Thyroid gland (tissue), 4 donors: ENCODE measurements around the gene CLIC5. TPM values are rescaled to one million over a fixed set of nuclear protein-coding genes. Genes with fewer than 3 reads are reported as not detected.

Experiments
- DNase-seq, 2 donors: peaks; one replicate each; pipeline ENCODE4 v3.0.0-alpha.2; 2019
- H3K27ac ChIP-seq, 3 donors: fragments of 200-600 bp; sonication (generic); 1 replicate in 2 of 3; 2 replicates in 1 of 3; pipeline ENCODE4 v1.5.1; 2016 to 2019; ENCODE audit warnings: mild to moderate bottlenecking in 1 of 3, moderate library complexity in 1 of 3
- H3K27me3 ChIP-seq: fragments of 200-600 bp; sonication (generic); one replicate; pipeline ENCODE4 v1.5.1; 2019
- H3K36me3 ChIP-seq, 2 donors: fragments of 200-600 bp; sonication (generic); one replicate each; pipeline ENCODE4 v1.5.1; 2016 to 2019
- H3K4me1 ChIP-seq, 2 donors: fragments of 200-600 bp; sonication (generic); one replicate each; pipeline ENCODE4 v1.5.1; 2017 to 2019
- H3K4me3 ChIP-seq, 3 donors: fragments of 200-600 bp; sonication (generic); replicated peaks in 1 of 3; 1 replicate in 2 of 3; 2 replicates in 1 of 3; pipeline ENCODE4 v1.5.1; 2016; ENCODE audit warnings: mild to moderate bottlenecking in 1 of 3
- H3K9me3 ChIP-seq: fragments of 200-600 bp; sonication (generic); one replicate; pipeline ENCODE4 v1.5.1; 2017
- CTCF ChIP-seq, 6 experiments: fragments of 200-600 bp in 3 of 6; fragments of 450-650 bp in 3 of 6; sonication (generic) in 3 of 6; IDR thresholded peaks; one replicate each; pipeline ENCODE4 v1.5.1; 2016 to 2019; ENCODE audit warnings: antibody characterized with exemption in 6 of 6, mild to moderate bottlenecking in 2 of 6, inconsistent platforms in 1 of 6, moderate library complexity in 1 of 6
- POLR2A ChIP-seq, 2 donors: fragments of 450-650 bp; IDR thresholded peaks; one replicate each; pipeline ENCODE4 v1.6.1; 2017; ENCODE audit warnings: antibody characterized with exemption in 2 of 2, mild to moderate bottlenecking in 2 of 2, moderate library complexity in 1 of 2
- WGBS, 2 donors: methylation state at CpG; one replicate each; pipeline ENCODE4 v1.1.5; 2017; 5-methylcytosine and 5-hydroxymethylcytosine counted together
- intact Hi-C: fragments of 100-400 bp; cut with DNase I; formaldehyde crosslinking; loops from one replicate; pipeline ENCODE4 v1.15.1; 2023
- total RNA-seq, 4 donors: library from RNA; depleted of rRNA; stranded (reverse); fragments of >200 nt; gene quantifications; one replicate each; pipeline ENCODE4 v1.2.3, GENCODE V29; 2016

Gene CLIC5
- total RNA-seq, 4 donors from 2014 or later: 10.5 to 15.5 (median 11.7) TPM

- Histone ChIP-seq H3K36me3 (no peaks in the 10 kb centered on the region), H3K27me3 (no peaks in the 10 kb centered on the region), H3K9me3 (no peaks in the 10 kb centered on the region), H3K27ac (no peak overlapping the region), H3K4me3 (no peak overlapping the region), H3K4me1 (peaks cover 25 to 32% of the 10 kb centered on the region in 2 donors)
- TF ChIP-seq CTCF (IDR thresholded peaks at IDR 0.05): no peak
- no peak for TF ChIP-seq POLR2A (IDR thresholded peaks at IDR 0.05)
- intact Hi-C loops: no loop called here
- no peak for DNase-seq
These were observed 67.9 kb downstream of the CLIC5 start for GRCh38 chr6:45947807-45948206.

GRCh38 chr6:45946887-45947286, 68.8 kb downstream of the CLIC5 start:
- Histone ChIP-seq H3K9me3 (no peaks in the 10 kb centered on the region), H3K4me3 (no peak overlapping the region), H3K4me1 (peaks cover 16 to 23% of the 10 kb centered on the region in 2 donors), H3K27ac (no peak overlapping the region), H3K36me3 (no peaks in the 10 kb centered on the region), H3K27me3 (no peaks in the 10 kb centered on the region)
- TF ChIP-seq CTCF (IDR thresholded peaks at IDR 0.05) (no peak), POLR2A (IDR thresholded peaks at IDR 0.05) (no peak)
- DNase-seq: no peak
- intact Hi-C loops: no loop called here
- whole genome bisulfite sequencing, 2 donors: 93 to 96% methylated on average over 5 to 6 of the region's 6 CpGs

GRCh38 chr6:45946352-45946751, 69.3 kb downstream of the CLIC5 start:
- peak; percentile 20 to 40 for DNase-seq
- H3K36me3 ChIP-seq: no peaks in the 10 kb centered on the region
- no peak overlapping the region for H3K27ac ChIP-seq
- no peaks in the 10 kb centered on the region for H3K9me3 ChIP-seq
- intact Hi-C loops: no loop called here
- WGBS, 2 donors: 65 to 74% methylated on average over 3 of the region's 3 CpGs
- H3K27me3 ChIP-seq: no peaks in the 10 kb centered on the region
- peaks cover 13 to 20% of the 10 kb centered on the region in 2 donors for H3K4me1 ChIP-seq
- TF ChIP-seq POLR2A (IDR thresholded peaks at IDR 0.05) (no peak), CTCF (IDR thresholded peaks at IDR 0.05) (peak in 2 of 6 experiments; percentile 26 to 36)
- no peak overlapping the region for H3K4me3 ChIP-seq

GRCh38 chr6:45942953-45943352, 72.7 kb downstream of the CLIC5 start:
- no peaks in the 10 kb centered on the region for H3K9me3 ChIP-seq
- TF ChIP-seq POLR2A (IDR thresholded peaks at IDR 0.05) (no peak), CTCF (IDR thresholded peaks at IDR 0.05) (no peak)
- no peak overlapping the region for H3K4me3 ChIP-seq
- intact Hi-C loops: no loop called here
- no peaks in the 10 kb centered on the region for H3K27me3 ChIP-seq
- WGBS, 2 donors: 78 to 87% methylated on average over 3 of the region's 3 CpGs
- H3K36me3 ChIP-seq: no peaks in the 10 kb centered on the region
- H3K27ac ChIP-seq: no peak overlapping the region
- no peak for DNase-seq
- peaks cover 0 to 5% of the 10 kb centered on the region in 2 donors for H3K4me1 ChIP-seq

- WGBS, 2 donors: 75 to 79% methylated on average over 7 of the region's 7 CpGs
- no peak for DNase-seq
- Histone ChIP-seq H3K27me3 (no peaks in the 10 kb centered on the region), H3K27ac (no peak overlapping the region), H3K4me3 (no peak overlapping the region), H3K4me1 (no peaks in the 10 kb centered on the region), H3K36me3 (no peaks in the 10 kb centered on the region), H3K9me3 (no peaks in the 10 kb centered on the region)
- intact Hi-C loops: loop anchor here (10.0 kb wide), 1 partner anchor 481 kb away; no protein-coding TSS in a partner anchor
- TF ChIP-seq CTCF (IDR thresholded peaks at IDR 0.05) (no peak), POLR2A (IDR thresholded peaks at IDR 0.05) (no peak)
These were observed 81.8 kb downstream of the CLIC5 start for GRCh38 chr6:45933855-45934254.
